Measurements from ENCODE around the gene MIB1. TPM values are rescaled to one million over a fixed set of nuclear protein-coding genes. Genes with fewer than 3 reads are reported as not detected.

The MIB1 gene
- total and polyA plus RNA-seq, 9 of the 15 experiments (the other 6 are each of a cell fraction or from before 2014, with no cell fraction given) = 7.2 to 43.8 (median 23.2) TPM

DNA sequence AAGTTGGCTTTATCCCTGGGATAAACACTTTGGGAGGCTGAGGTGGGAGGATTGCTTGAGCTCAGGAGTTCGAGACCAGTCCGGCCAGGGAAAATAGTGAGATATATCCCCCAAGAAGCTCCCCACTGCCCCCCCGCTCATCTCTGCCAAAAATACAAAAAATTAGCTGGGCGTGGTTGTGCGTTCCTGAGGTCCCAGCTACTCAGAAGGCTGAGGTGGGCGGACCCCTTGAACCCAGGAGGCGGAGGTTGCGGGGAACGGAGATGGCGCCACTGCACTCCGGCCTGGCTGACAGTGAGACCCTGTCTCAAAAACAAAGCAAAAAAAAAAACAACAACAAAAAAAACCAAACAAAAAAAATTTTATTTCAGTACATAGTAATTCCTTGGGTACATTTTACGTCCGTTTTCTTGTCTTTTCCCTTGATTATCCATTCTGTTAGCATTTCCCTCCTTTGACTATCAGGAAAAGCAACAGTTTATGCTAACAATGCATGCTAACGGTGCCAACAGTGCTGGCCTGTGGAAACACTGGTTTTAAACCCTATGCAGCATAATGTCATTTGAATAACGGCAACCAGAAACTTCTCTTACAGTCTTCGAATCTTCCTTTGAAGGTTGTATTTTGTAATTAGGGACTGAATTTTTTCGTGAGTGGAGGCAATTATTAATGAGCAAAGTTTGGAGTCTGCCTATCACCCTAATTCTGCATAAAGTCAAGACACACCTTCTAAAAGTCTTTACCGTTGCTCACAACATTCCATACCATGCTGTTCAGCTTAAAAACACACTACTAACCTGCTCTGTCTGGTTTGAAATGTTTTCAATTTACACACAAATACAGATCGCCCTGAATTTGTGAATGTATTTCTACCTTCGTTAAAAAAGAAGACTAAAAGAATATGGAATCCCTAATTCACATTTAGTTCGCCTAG is 721 bp upstream of the MIB1 start (continued):
- TF ChIP-seq, protein P1, sequence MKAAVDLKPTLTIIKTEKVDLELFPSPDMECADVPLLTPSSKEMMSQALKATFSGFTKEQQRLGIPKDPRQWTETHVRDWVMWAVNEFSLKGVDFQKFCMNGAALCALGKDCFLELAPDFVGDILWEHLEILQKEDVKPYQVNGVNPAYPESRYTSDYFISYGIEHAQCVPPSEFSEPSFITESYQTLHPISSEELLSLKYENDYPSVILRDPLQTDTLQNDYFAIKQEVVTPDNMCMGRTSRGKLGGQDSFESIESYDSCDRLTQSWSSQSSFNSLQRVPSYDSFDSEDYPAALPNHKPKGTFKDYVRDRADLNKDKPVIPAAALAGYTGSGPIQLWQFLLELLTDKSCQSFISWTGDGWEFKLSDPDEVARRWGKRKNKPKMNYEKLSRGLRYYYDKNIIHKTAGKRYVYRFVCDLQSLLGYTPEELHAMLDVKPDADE (conservative IDR thresholded peaks at IDR 0.05; ENCODE audit: control insufficient read depth, low read depth, low read length) = no peak
- TF ChIP-seq CXXC5 (CRISPR knock-in tag; IDR thresholded peaks at IDR 0.05) = peak; percentile 54
- TF ChIP-seq ZNF551 (CRISPR knock-in tag; IDR thresholded peaks at IDR 0.05) = no peak
- 0 out of 2 replicates have a peak, but pooled peaks have one; percentile 56 for TF ChIP-seq ZNF174 (CRISPR knock-in tag; IDR thresholded peaks at IDR 0.05)
- peak; percentile 31 for TF ChIP-seq TBP (optimal IDR thresholded peaks at IDR 0.05; ENCODE audit: low read depth, low read length)
- TF ChIP-seq TARDBP (IDR thresholded peaks at IDR 0.05) = no peak
- no peak for TF ChIP-seq WHSC1 (IDR thresholded peaks at IDR 0.05; ENCODE audit: low read length)
- peak; percentile 91 for TF ChIP-seq CHD1 (IDR thresholded peaks at IDR 0.05; ENCODE audit: low read length)
- TF ChIP-seq HSF4 (CRISPR knock-in tag; IDR thresholded peaks at IDR 0.05; ENCODE audit: borderline replicate concordance) = no peak
- TF ChIP-seq ZNF41 (CRISPR knock-in tag; conservative IDR thresholded peaks at IDR 0.05) = 0 out of 2 replicates have a peak, but pooled peaks have one; percentile 30
- 0 out of 2 replicates have a peak, but pooled peaks have one; percentile 22 for TF ChIP-seq ZBTB17 (CRISPR knock-in tag; IDR thresholded peaks at IDR 0.05)
- TF ChIP-seq RCOR1 (IDR thresholded peaks at IDR 0.05; ENCODE audit: borderline replicate concordance in 1 of 2, low read depth in 2 of 2, low read length in 2 of 2) = 0 out of 4 replicates have a peak, but pooled peaks of 1 of the 2 experiments have one; percentile 47
- TF ChIP-seq, protein P2, sequence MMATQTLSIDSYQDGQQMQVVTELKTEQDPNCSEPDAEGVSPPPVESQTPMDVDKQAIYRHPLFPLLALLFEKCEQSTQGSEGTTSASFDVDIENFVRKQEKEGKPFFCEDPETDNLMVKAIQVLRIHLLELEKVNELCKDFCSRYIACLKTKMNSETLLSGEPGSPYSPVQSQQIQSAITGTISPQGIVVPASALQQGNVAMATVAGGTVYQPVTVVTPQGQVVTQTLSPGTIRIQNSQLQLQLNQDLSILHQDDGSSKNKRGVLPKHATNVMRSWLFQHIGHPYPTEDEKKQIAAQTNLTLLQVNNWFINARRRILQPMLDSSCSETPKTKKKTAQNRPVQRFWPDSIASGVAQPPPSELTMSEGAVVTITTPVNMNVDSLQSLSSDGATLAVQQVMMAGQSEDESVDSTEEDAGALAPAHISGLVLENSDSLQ (IDR thresholded peaks at IDR 0.05) = 0 out of 2 replicates have a peak, but pooled peaks have one; percentile 5
- 0 out of 2 replicates have a peak, but pooled peaks have one; percentile 5 for TF ChIP-seq HINFP (tag; conservative IDR thresholded peaks at IDR 0.05; ENCODE audit: low read depth)
- no peak for TF ChIP-seq U2AF2 (optimal IDR thresholded peaks at IDR 0.05; ENCODE audit: low read depth, low read length)
- no peak for TF ChIP-seq ZC3H11A (IDR thresholded peaks at IDR 0.05; ENCODE audit: low read depth, low read length)
- TF ChIP-seq, protein P3, sequence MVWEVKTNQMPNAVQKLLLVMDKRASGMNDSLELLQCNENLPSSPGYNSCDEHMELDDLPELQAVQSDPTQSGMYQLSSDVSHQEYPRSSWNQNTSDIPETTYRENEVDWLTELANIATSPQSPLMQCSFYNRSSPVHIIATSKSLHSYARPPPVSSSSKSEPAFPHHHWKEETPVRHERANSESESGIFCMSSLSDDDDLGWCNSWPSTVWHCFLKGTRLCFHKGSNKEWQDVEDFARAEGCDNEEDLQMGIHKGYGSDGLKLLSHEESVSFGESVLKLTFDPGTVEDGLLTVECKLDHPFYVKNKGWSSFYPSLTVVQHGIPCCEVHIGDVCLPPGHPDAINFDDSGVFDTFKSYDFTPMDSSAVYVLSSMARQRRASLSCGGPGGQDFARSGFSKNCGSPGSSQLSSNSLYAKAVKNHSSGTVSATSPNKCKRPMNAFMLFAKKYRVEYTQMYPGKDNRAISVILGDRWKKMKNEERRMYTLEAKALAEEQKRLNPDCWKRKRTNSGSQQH (CRISPR knock-in tag; IDR thresholded peaks at IDR 0.05) = no peak
- 0 out of 2 replicates have a peak, but pooled peaks have one; percentile 76 for TF ChIP-seq CBX1 (IDR thresholded peaks at IDR 0.05; ENCODE audit: low read depth)
- TF ChIP-seq, protein P4, sequence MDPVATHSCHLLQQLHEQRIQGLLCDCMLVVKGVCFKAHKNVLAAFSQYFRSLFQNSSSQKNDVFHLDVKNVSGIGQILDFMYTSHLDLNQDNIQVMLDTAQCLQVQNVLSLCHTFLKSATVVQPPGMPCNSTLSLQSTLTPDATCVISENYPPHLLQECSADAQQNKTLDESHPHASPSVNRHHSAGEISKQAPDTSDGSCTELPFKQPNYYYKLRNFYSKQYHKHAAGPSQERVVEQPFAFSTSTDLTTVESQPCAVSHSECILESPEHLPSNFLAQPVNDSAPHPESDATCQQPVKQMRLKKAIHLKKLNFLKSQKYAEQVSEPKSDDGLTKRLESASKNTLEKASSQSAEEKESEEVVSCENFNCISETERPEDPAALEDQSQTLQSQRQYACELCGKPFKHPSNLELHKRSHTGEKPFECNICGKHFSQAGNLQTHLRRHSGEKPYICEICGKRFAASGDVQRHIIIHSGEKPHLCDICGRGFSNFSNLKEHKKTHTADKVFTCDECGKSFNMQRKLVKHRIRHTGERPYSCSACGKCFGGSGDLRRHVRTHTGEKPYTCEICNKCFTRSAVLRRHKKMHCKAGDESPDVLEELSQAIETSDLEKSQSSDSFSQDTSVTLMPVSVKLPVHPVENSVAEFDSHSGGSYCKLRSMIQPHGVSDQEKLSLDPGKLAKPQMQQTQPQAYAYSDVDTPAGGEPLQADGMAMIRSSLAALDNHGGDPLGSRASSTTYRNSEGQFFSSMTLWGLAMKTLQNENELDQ (CRISPR knock-in tag; IDR thresholded peaks at IDR 0.05; ENCODE audit: borderline replicate concordance) = no peak
- TF ChIP-seq HMG20B (CRISPR knock-in tag; IDR thresholded peaks at IDR 0.05) = no peak
